HG03097 (cell line): ENCODE data around the gene DDX49.
"Not testable (repeated sequence)": the region's sequence is repeated elsewhere in the genome, so short reads cannot be mapped to it uniquely, and the experiment has no call there.

ENCODE experiments used
- ATAC-seq: cut with Tn5 transposase; IDR thresholded peaks from one replicate; pipeline ENCODE4 v1.9.1; 2021; ENCODE audit not compliant: unreplicated experiment, low FRiP score

Gene DDX49

GRCh38 chr19:18940769-18941627, 21.5 kb downstream of the DDX49 start, which contains the start of gene HOMER3:
Gene HOMER3, minus strand, starts transcription at chr19:18941217. Its CDS starts 2,235 bp downstream, at chr19:18938982.
- ATAC-seq: no peak

GRCh38 chr19:18941628-18942354, 22.3 kb downstream of the DDX49 start:
- ATAC-seq: no peak

- no peak for ATAC-seq
These were observed 23.2 kb downstream of the DDX49 start for GRCh38 chr19:18942692-18943091.

GRCh38 chr19:18943465-18943864, 23.9 kb downstream of the DDX49 start:
- ATAC-seq: no peak

- ATAC-seq: no peak
These were observed 25.8 kb downstream of the DDX49 start for GRCh38 chr19:18945297-18945696.

- ATAC-seq: no peak
These were observed 26.8 kb downstream of the DDX49 start for GRCh38 chr19:18946335-18946734.

GRCh38 chr19:18946918-18947317, 27.4 kb downstream of the DDX49 start:
- no peak for ATAC-seq

GRCh38 chr19:18948075-18948975, 28.8 kb downstream of the DDX49 start:
- ATAC-seq: no peak

GRCh38 chr19:18948976-18949356, 29.5 kb downstream of the DDX49 start:
- no peak for ATAC-seq

- no peak for ATAC-seq
These were observed 30.3 kb downstream of the DDX49 start for GRCh38 chr19:18949858-18950257.

- no peak for ATAC-seq
These were observed 32.3 kb downstream of the DDX49 start for GRCh38 chr19:18951721-18952281.

- ATAC-seq: not testable (repeated sequence)
These were observed 33.0 kb downstream of the DDX49 start for GRCh38 chr19:18952364-18953003.

- ATAC-seq: no peak
These were observed 34.6 kb downstream of the DDX49 start for GRCh38 chr19:18954094-18954493.

- no peak for ATAC-seq
These were observed 35.5 kb downstream of the DDX49 start for GRCh38 chr19:18955042-18955441.

- no peak for ATAC-seq
These were observed 40.9 kb downstream of the DDX49 start for GRCh38 chr19:18960370-18960769.

- no peak for ATAC-seq
These were observed 42.5 kb downstream of the DDX49 start for GRCh38 chr19:18961767-18962620.

- no peak for ATAC-seq
These were observed 44.6 kb downstream of the DDX49 start for GRCh38 chr19:18964121-18964520.

GRCh38 chr19:18966307-18966706, 46.8 kb downstream of the DDX49 start:
- ATAC-seq: no peak
